Measurements from ENCODE around the gene SLIT3. TPM values are rescaled to one million over a fixed set of nuclear protein-coding genes. Genes with fewer than 3 reads are reported as not detected.

Gene SLIT3
- total RNA-seq, 4 donors from 2014 or later, result 10.8 to 30.8 (median 18.4) TPM

GRCh38 chr5:169084775-169085174 lies 216.2 kb downstream of the SLIT3 start:
- TF ChIP-seq EP300 (IDR thresholded peaks at IDR 0.05) (no peak), CTCF (IDR thresholded peaks at IDR 0.05) (no peak), POLR2A (IDR thresholded peaks at IDR 0.05) (no peak), POLR2AphosphoS5 (IDR thresholded peaks at IDR 0.05) (no peak)
- DNase-seq (ENCODE audit: low spot score in 2 of 2), result no peak

GRCh38 chr5:169083394-169084018 lies 217.4 kb downstream of the SLIT3 start:
- TF ChIP-seq POLR2AphosphoS5 (IDR thresholded peaks at IDR 0.05) (no peak), POLR2A (IDR thresholded peaks at IDR 0.05) (no peak), EP300 (IDR thresholded peaks at IDR 0.05) (no peak), CTCF (IDR thresholded peaks at IDR 0.05) (no peak)
- WGBS, result 83% methylated on average over 8 of the region's 8 CpGs
- H3K27ac ChIP-seq, result no peak overlapping the region
- H3K4me1 ChIP-seq, result no peaks in the 10 kb centered on the region
- no peaks in the 10 kb centered on the region for H3K27me3 ChIP-seq
- H3K4me3 ChIP-seq, result no peak overlapping the region
- no peak for DNase-seq (ENCODE audit: low spot score in 2 of 2)
- no peaks in the 10 kb centered on the region for H3K9me3 ChIP-seq
- no peaks in the 10 kb centered on the region for H3K36me3 ChIP-seq

More at GRCh38 chr5:169084775-169085174, 216.2 kb downstream of the SLIT3 start:
- Histone ChIP-seq H3K27me3 (no peaks in the 10 kb centered on the region), H3K9me3 (no peaks in the 10 kb centered on the region), H3K36me3 (no peaks in the 10 kb centered on the region), H3K27ac (no peak overlapping the region), H3K4me1 (no peaks in the 10 kb centered on the region), H3K4me3 (no peak overlapping the region)
- WGBS, result 70% methylated on average over 4 of the region's 4 CpGs

- Histone ChIP-seq H3K4me1 (no peaks in the 10 kb centered on the region), H3K9me3 (no peaks in the 10 kb centered on the region), H3K4me3 (no peak overlapping the region), H3K36me3 (no peaks in the 10 kb centered on the region), H3K27me3 (no peaks in the 10 kb centered on the region), H3K27ac (no peak overlapping the region)
- DNase-seq (ENCODE audit: low spot score in 2 of 2), result no peak
- WGBS, result 74% methylated on average over 9 of the region's 9 CpGs
- TF ChIP-seq POLR2A (IDR thresholded peaks at IDR 0.05), result no peak
- TF ChIP-seq EP300 (IDR thresholded peaks at IDR 0.05), result no peak
- no peak for TF ChIP-seq CTCF (IDR thresholded peaks at IDR 0.05)
- no peak for TF ChIP-seq POLR2AphosphoS5 (IDR thresholded peaks at IDR 0.05)
Observed at GRCh38 chr5:169081000-169081724, 219.8 kb downstream of the SLIT3 start.

- no peak for TF ChIP-seq EP300 (IDR thresholded peaks at IDR 0.05)
- TF ChIP-seq POLR2A (IDR thresholded peaks at IDR 0.05), result no peak
- no peak for TF ChIP-seq POLR2AphosphoS5 (IDR thresholded peaks at IDR 0.05)
- no peak for TF ChIP-seq CTCF (IDR thresholded peaks at IDR 0.05)
- Histone ChIP-seq H3K27ac (no peak overlapping the region), H3K4me1 (no peaks in the 10 kb centered on the region), H3K9me3 (no peaks in the 10 kb centered on the region), H3K4me3 (no peak overlapping the region), H3K27me3 (no peaks in the 10 kb centered on the region), H3K36me3 (no peaks in the 10 kb centered on the region)
- WGBS, result 76% methylated on average over 6 of the region's 6 CpGs
- no peak for DNase-seq (ENCODE audit: low spot score in 2 of 2)
Observed at GRCh38 chr5:169080448-169080911, 220.5 kb downstream of the SLIT3 start.

- Histone ChIP-seq H3K9me3 (no peaks in the 10 kb centered on the region), H3K27ac (no peak overlapping the region), H3K4me3 (no peak overlapping the region), H3K4me1 (no peaks in the 10 kb centered on the region), H3K27me3 (no peaks in the 10 kb centered on the region), H3K36me3 (no peaks in the 10 kb centered on the region)
- DNase-seq (ENCODE audit: low spot score in 2 of 2), result no peak
- WGBS, result 89% methylated on average over 2 of the region's 2 CpGs
- no peak for TF ChIP-seq CTCF (IDR thresholded peaks at IDR 0.05)
- TF ChIP-seq POLR2A (IDR thresholded peaks at IDR 0.05), result no peak
- TF ChIP-seq EP300 (IDR thresholded peaks at IDR 0.05), result no peak
- TF ChIP-seq POLR2AphosphoS5 (IDR thresholded peaks at IDR 0.05), result no peak
Observed at GRCh38 chr5:169079697-169080096, 221.2 kb downstream of the SLIT3 start.

Data from suprapubic skin (tissue), 4 donors.